A549 (cell line): Measurements from ENCODE around the gene MROH7.

ENCODE experiments used
- CTCF ChIP-seq: fragments of >200 bp; sonication (Bioruptor Twin); formaldehyde crosslinking; IDR thresholded peaks from 3 replicates; pipeline ENCODE4 v1.5.1; 2016
- POLR2A ChIP-seq: IDR thresholded peaks from 2 replicates; pipeline ENCODE4 v1.6.1; 2012; ENCODE audit warnings: mild to moderate bottlenecking, low read length

- no peak for TF ChIP-seq CTCF
- TF ChIP-seq POLR2A = no peak
These were observed 22.1 kb downstream of the MROH7 start for GRCh38 chr1:54663725-54664124.
